Hypothalamus (tissue), 51 donors: ENCODE data around the gene TMOD1.
"Not testable (repeated sequence)": the region's sequence is repeated elsewhere in the genome, so short reads cannot be mapped to it uniquely, and the experiment has no call there.

ENCODE experiments used
- DNase-seq, 51 donors: peaks; one replicate each; lab custom pipeline; 2025; lab: John Stamatoyannopoulos, UW

Gene TMOD1

GRCh38 chr9:97497558-97498375, 3.7 kb upstream of the TMOD1 start:
- not testable (repeated sequence) for DNase-seq

- DNase-seq, result not testable (repeated sequence)
These were observed 2.6 kb upstream of the TMOD1 start for GRCh38 chr9:97498846-97499245.

- DNase-seq, result no peak
These were observed 1.2 kb upstream of the TMOD1 start for GRCh38 chr9:97500263-97500662.

- no peak for DNase-seq
These were observed 695 bp upstream of the TMOD1 start for GRCh38 chr9:97500765-97501176.

- DNase-seq, result peak in 1 of 51 donors; percentile 25
These were observed 431 bp downstream of the TMOD1 start for GRCh38 chr9:97501972-97502221.

GRCh38 chr9:97502222-97502983, 937 bp downstream of the TMOD1 start:
- DNase-seq, result peak in 6 of 51 donors; percentile 7 to 32 (median 19)

- no peak for DNase-seq
These were observed 1.8 kb downstream of the TMOD1 start for GRCh38 chr9:97502984-97503861.

GRCh38 chr9:97503862-97504210, 2.4 kb downstream of the TMOD1 start:
- DNase-seq, result no peak

- no peak for DNase-seq
These were observed 3.1 kb downstream of the TMOD1 start for GRCh38 chr9:97504381-97505216.

- no peak for DNase-seq
These were observed 4.4 kb downstream of the TMOD1 start for GRCh38 chr9:97505845-97506244.

GRCh38 chr9:97506306-97506705, 4.8 kb downstream of the TMOD1 start:
- DNase-seq, result no peak

- DNase-seq, result no peak
These were observed 5.3 kb downstream of the TMOD1 start for GRCh38 chr9:97506787-97507186.

GRCh38 chr9:97507428-97507984, 6.0 kb downstream of the TMOD1 start:
- no peak for DNase-seq

GRCh38 chr9:97508852-97509251, 7.4 kb downstream of the TMOD1 start:
- DNase-seq, result no peak

GRCh38 chr9:97510797-97511654, 9.6 kb downstream of the TMOD1 start:
- DNase-seq, result peak in 1 of 51 donors; percentile 21

GRCh38 chr9:97511655-97512427, 10.4 kb downstream of the TMOD1 start:
- DNase-seq, result no peak

GRCh38 chr9:97512966-97513560, 11.6 kb downstream of the TMOD1 start:
- no peak for DNase-seq

- no peak for DNase-seq
These were observed 13.1 kb downstream of the TMOD1 start for GRCh38 chr9:97514531-97514930.
